Esophagus (tissue), 2 donors: ENCODE results near the gene RSF1. TPM values are rescaled to one million over a fixed set of nuclear protein-coding genes. Genes with fewer than 3 reads are reported as not detected.

Source experiments
- H3K27ac ChIP-seq, 2 donors: one replicate each; pipeline ENCODE4 v1.5.1; 2013; ENCODE audit warnings: low read depth in 2 of 2, mild to moderate bottlenecking in 2 of 2, inconsistent platforms in 1 of 2, low read length in 1 of 2, moderate library complexity in 1 of 2
- H3K27me3 ChIP-seq, 2 donors: one replicate each; pipeline ENCODE4 v1.6.1; 2013; ENCODE audit warnings: low read length in 2 of 2, control low read depth in 1 of 2, mild to moderate bottlenecking in 1 of 2; ENCODE audit not compliant: insufficient read depth in 2 of 2, control insufficient read depth in 1 of 2
- H3K36me3 ChIP-seq, 2 donors: one replicate each; pipeline ENCODE4 v1.6.1; 2013; ENCODE audit warnings: low read length in 1 of 2; ENCODE audit not compliant: control insufficient read depth in 2 of 2, insufficient read depth in 2 of 2
- H3K4me1 ChIP-seq, 2 donors: one replicate each; pipeline ENCODE4 v1.6.1; 2013; ENCODE audit warnings: low read length in 1 of 2; ENCODE audit not compliant: control insufficient read depth in 2 of 2, insufficient read depth in 2 of 2
- H3K4me3 ChIP-seq, 2 donors: one replicate each; pipeline ENCODE4 v1.5.1; 2013; ENCODE audit warnings: low read length in 2 of 2, mild to moderate bottlenecking in 2 of 2, low read depth in 1 of 2, moderate library complexity in 1 of 2
- H3K9me3 ChIP-seq, 2 donors: one replicate each; pipeline ENCODE4 v1.6.1; 2013; ENCODE audit warnings: mild to moderate bottlenecking in 2 of 2, low read depth in 1 of 2, low read length in 1 of 2, moderate library complexity in 1 of 2; ENCODE audit not compliant: control insufficient read depth in 2 of 2, insufficient read depth in 1 of 2
- WGBS, 2 donors: extraction: QIAGEN DNeasy Blood & Tissue Kit; methylation state at CpG; one replicate each; pipeline ENCODE4 v1.1.7; 2013; 5-methylcytosine and 5-hydroxymethylcytosine counted together
- polyA plus RNA-seq, 2 donors: library from polyadenylated mRNA; stranded (reverse); fragments of 200-250 nt; gene quantifications; one replicate each; pipeline ENCODE4 v1.2.3, GENCODE V29; 2013
- donor health status: healthy with polysubstance abuse.
- donor health status: Bipolar disorder and iron deficiency.

The RSF1 gene
- polyA plus RNA-seq, 2 donors = 4.8 to 8.3 TPM

- no peak overlapping the region for H3K27ac ChIP-seq
- no peaks in the 10 kb centered on the region for H3K9me3 ChIP-seq
- H3K36me3 ChIP-seq = peaks cover 0 to 3% of the 10 kb centered on the region in 2 donors
- no peak overlapping the region for H3K4me3 ChIP-seq
- 96 to 97% methylated on average over 3 of the region's 3 CpGs for WGBS, 2 donors
- H3K27me3 ChIP-seq = no peaks in the 10 kb centered on the region
- no peaks in the 10 kb centered on the region for H3K4me1 ChIP-seq
These were observed 5.7 kb downstream of the RSF1 start for GRCh38 chr11:77814848-77815247.

DNA sequence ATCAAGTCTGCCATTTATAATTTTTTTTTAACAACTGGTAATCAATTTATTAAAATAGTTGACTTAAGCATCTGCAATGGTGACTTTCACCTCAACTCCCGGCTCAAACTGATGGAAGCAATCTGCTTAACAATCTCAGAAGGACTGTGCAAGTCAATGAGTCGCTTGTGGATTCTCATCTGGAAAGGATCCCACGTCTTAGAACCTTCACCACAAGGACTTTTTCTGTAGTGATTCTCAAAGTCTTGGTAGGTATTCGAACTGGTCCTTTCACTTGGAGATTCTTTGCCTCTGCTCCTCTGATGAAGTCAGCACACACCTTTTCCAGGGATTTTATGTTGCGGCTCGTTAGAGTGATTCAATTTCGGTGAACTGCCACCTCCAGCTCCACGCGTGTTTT, 7.3 kb downstream of the RSF1 start:
- no peaks in the 10 kb centered on the region for H3K4me1 ChIP-seq

DNA sequence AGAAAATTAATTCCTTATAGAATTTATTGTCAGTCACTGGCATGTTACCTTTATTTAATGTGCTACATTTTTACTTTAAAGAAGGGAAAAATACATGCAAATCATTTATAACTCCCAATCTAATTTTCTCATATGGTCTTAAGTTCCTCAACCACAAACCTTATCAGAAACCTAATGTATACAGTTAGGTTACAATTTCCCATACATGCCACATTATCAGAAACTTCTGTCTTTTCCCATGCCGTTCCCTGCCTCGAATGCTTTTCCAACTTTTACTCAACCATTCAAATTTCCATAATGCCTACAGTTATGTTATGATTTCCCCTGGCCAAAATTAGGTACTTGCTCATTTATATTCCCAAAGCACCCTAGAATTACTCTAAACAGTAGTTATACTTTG, 13.5 kb downstream of the RSF1 start:
- H3K9me3 ChIP-seq = no peaks in the 10 kb centered on the region
- H3K4me1 ChIP-seq = peaks cover 0 to 3% of the 10 kb centered on the region in 2 donors
- H3K4me3 ChIP-seq = no peak overlapping the region
- H3K27me3 ChIP-seq = no peaks in the 10 kb centered on the region
- H3K36me3 ChIP-seq = peaks cover 0 to 3% of the 10 kb centered on the region in 2 donors
- 86 to 92% methylated on average over 2 of the region's 2 CpGs for WGBS, 2 donors
- H3K27ac ChIP-seq = no peak overlapping the region

More for the DNA sequence above, 7.3 kb downstream of the RSF1 start:
- Histone ChIP-seq H3K27me3 (no peaks in the 10 kb centered on the region), H3K36me3 (peaks cover 0 to 3% of the 10 kb centered on the region in 2 donors), H3K4me3 (no peak overlapping the region), H3K9me3 (no peaks in the 10 kb centered on the region), H3K27ac (no peak overlapping the region)
- WGBS, 2 donors = 95 to 97% methylated on average over 9 of the region's 9 CpGs

- Histone ChIP-seq H3K27me3 (no peaks in the 10 kb centered on the region), H3K9me3 (no peaks in the 10 kb centered on the region), H3K4me1 (peaks cover 0 to 3% of the 10 kb centered on the region in 2 donors), H3K36me3 (peaks cover 0 to 3% of the 10 kb centered on the region in 2 donors), H3K4me3 (no peak overlapping the region), H3K27ac (no peak overlapping the region)
These were observed 14.1 kb downstream of the RSF1 start for GRCh38 chr11:77806415-77806814.

- H3K4me1 ChIP-seq = peaks cover 3 to 5% of the 10 kb centered on the region in 2 donors
- no peak overlapping the region for H3K4me3 ChIP-seq
- no peak overlapping the region for H3K27ac ChIP-seq
These were observed 19.0 kb downstream of the RSF1 start for GRCh38 chr11:77801477-77801876.

DNA sequence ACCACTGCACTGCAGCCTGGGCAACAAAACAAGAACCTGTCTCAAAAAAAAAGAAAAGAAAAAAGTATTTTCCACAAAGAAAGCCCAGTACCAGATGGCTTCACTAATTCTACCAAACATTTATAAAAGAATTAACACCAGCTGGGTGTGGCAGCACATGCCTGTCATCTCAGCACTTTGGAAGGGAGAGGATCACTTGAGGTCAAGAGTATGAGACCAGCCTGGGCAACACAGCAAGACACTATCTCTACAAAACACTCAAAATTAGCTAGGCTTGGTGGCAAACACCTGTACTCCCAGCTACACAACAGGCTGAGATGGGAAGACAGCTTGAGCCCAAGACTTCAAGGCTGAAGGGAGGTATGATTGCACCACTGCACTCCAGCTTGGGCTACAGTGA, 20.1 kb downstream of the RSF1 start:
- no peaks in the 10 kb centered on the region for H3K9me3 ChIP-seq
- H3K4me1 ChIP-seq = peaks cover 3 to 5% of the 10 kb centered on the region in 2 donors
- H3K36me3 ChIP-seq = no peaks in the 10 kb centered on the region
- H3K27me3 ChIP-seq = no peaks in the 10 kb centered on the region
- no peak overlapping the region for H3K4me3 ChIP-seq
- H3K27ac ChIP-seq = no peak overlapping the region

More at GRCh38 chr11:77801477-77801876, 19.0 kb downstream of the RSF1 start:
- Histone ChIP-seq H3K9me3 (no peaks in the 10 kb centered on the region), H3K36me3 (no peaks in the 10 kb centered on the region), H3K27me3 (no peaks in the 10 kb centered on the region)
- WGBS, 2 donors = 66 to 78% methylated on average over 3 of the region's 3 CpGs

DNA sequence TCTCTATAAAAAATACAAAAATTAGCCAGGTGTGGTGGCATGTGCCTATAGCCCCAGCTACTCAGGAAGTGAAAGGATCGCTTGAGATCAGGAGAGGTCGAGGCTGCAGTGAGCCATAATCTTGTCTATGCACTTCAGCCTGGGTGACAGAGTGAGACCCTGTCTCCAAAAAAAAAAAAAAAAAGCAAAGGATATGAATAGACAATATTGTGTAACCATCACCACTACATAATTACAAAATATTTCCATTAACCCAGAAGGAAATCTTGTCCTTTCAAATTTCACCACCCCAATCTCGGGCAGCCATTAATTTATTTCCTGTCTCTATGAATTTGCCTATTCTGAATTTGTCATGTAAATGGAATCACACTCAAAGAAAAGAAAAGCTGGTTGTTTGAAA, 21.2 kb downstream of the RSF1 start:
- Histone ChIP-seq H3K4me3 (no peak overlapping the region), H3K9me3 (no peaks in the 10 kb centered on the region), H3K27ac (no peak overlapping the region), H3K36me3 (no peaks in the 10 kb centered on the region), H3K27me3 (no peaks in the 10 kb centered on the region), H3K4me1 (peaks cover 3 to 5% of the 10 kb centered on the region in 2 donors)
- WGBS, 2 donors = 69 to 74% methylated on average over 3 of the region's 3 CpGs

- Histone ChIP-seq H3K4me1 (peaks cover 2 to 4% of the 10 kb centered on the region in 2 donors), H3K4me3 (no peak overlapping the region), H3K27ac (no peak overlapping the region), H3K36me3 (peaks cover 0 to 4% of the 10 kb centered on the region in 2 donors), H3K9me3 (no peaks in the 10 kb centered on the region), H3K27me3 (no peaks in the 10 kb centered on the region)
- 94 to 98% methylated on average over 2 of the region's 2 CpGs for WGBS, 2 donors
These were observed 26.6 kb downstream of the RSF1 start for GRCh38 chr11:77793972-77794371.

DNA sequence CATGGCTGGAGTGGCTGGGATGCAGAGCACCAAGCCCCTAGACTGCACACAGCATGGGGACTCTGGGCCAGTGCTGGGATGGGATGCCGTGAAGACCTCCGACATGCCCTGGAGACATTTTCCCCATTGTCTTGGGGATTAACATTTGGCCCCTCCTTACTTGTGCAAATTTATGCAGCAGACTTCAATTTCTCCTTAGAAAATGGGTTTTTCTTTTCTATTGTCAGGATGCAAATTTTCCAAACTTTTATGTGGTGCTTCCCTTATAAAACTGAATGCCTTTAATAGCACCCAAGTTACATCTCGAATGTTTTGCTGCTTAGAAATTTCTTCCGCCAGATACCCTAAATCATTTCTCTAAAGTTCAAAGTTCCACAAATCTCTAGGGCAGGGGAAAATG, 29.2 kb downstream of the RSF1 start:
- Histone ChIP-seq H3K4me3 (no peak overlapping the region), H3K36me3 (peaks cover 0 to 4% of the 10 kb centered on the region in 2 donors), H3K27me3 (no peaks in the 10 kb centered on the region), H3K9me3 (no peaks in the 10 kb centered on the region), H3K27ac (no peak overlapping the region), H3K4me1 (peaks cover 2 to 4% of the 10 kb centered on the region in 2 donors)
- WGBS, 2 donors = 94 to 97% methylated on average over 4 of the region's 4 CpGs

- WGBS, 2 donors = 95 to 97% methylated on average over 5 of the region's 5 CpGs
These were observed 30.6 kb downstream of the RSF1 start for GRCh38 chr11:77789731-77790476.

More at GRCh38 chr11:77789731-77790476, 30.6 kb downstream of the RSF1 start:
- Histone ChIP-seq H3K9me3 (no peaks in the 10 kb centered on the region), H3K4me3 (no peak overlapping the region), H3K27me3 (no peaks in the 10 kb centered on the region), H3K36me3 (peaks cover 0 to 4% of the 10 kb centered on the region in 2 donors), H3K4me1 (peaks cover 2 to 4% of the 10 kb centered on the region in 2 donors), H3K27ac (no peak overlapping the region)
